HuH-7 (cell line): ENCODE results near the gene NR2C2.

Experiments used
- DNase-seq: peaks from one replicate; pipeline ENCODE4 v3.0.0; 2011; ENCODE audit warnings: low spot score

NR2C2 gene

GRCh38 chr3:15023249-15023648, 75.9 kb downstream of the NR2C2 start:
- no peak for DNase-seq

- DNase-seq = no peak
Measured at GRCh38 chr3:15023719-15024118, 76.3 kb downstream of the NR2C2 start.

- no peak for DNase-seq
Measured at GRCh38 chr3:15029625-15030024, 82.2 kb downstream of the NR2C2 start.

GRCh38 chr3:15032650-15033049, 85.3 kb downstream of the NR2C2 start:
- DNase-seq = no peak

GRCh38 chr3:15033103-15033502, 85.7 kb downstream of the NR2C2 start:
- DNase-seq = no peak

GRCh38 chr3:15038306-15038705, 90.9 kb downstream of the NR2C2 start:
- DNase-seq = no peak

- no peak for DNase-seq
Measured at GRCh38 chr3:15040844-15041243, 93.5 kb downstream of the NR2C2 start.

GRCh38 chr3:15041950-15042349, 94.6 kb downstream of the NR2C2 start:
- no peak for DNase-seq

- DNase-seq = no peak
Measured at GRCh38 chr3:15042936-15043335, 95.6 kb downstream of the NR2C2 start.

GRCh38 chr3:15043408-15044171, 96.2 kb downstream of the NR2C2 start:
- no peak for DNase-seq

- DNase-seq = no peak
Measured at GRCh38 chr3:15044326-15044725, 96.9 kb downstream of the NR2C2 start.

- no peak for DNase-seq
Measured at GRCh38 chr3:15045667-15046066, 98.3 kb downstream of the NR2C2 start.

GRCh38 chr3:15049584-15049983, 102.2 kb downstream of the NR2C2 start:
- DNase-seq = no peak

GRCh38 chr3:15050405-15051092, 103.2 kb downstream of the NR2C2 start:
- no peak for DNase-seq

- peak; percentile 95 for DNase-seq
Measured at GRCh38 chr3:15051531-15051930, 104.1 kb downstream of the NR2C2 start.

GRCh38 chr3:15052335-15053242, 105.2 kb downstream of the NR2C2 start:
- DNase-seq = no peak

GRCh38 chr3:15053541-15053940, 106.2 kb downstream of the NR2C2 start:
- DNase-seq = no peak

- no peak for DNase-seq
Measured at GRCh38 chr3:15055019-15055557, 107.7 kb downstream of the NR2C2 start.

GRCh38 chr3:15056676-15057404, 109.5 kb downstream of the NR2C2 start:
- DNase-seq = no peak

GRCh38 chr3:15060029-15060428, 112.6 kb downstream of the NR2C2 start:
- no peak for DNase-seq

GRCh38 chr3:15063238-15063637, 115.9 kb downstream of the NR2C2 start:
- no peak for DNase-seq
